ENCODE results near the gene NINJ2. TPM values are rescaled to one million over a fixed set of nuclear protein-coding genes. Genes with fewer than 3 reads are reported as not detected.

The NINJ2 gene
- total and polyA plus RNA-seq, 4 donors: 5.8 to 28.4 (median 14.3) TPM

GRCh38 chr12:692274-692673, 29.0 kb upstream of the NINJ2 start:
- no peaks in the 10 kb centered on the region for H3K36me3 ChIP-seq (ENCODE audit: control insufficient read depth in 4 of 4, insufficient read depth in 4 of 4, low read length in 4 of 4)
- 96 to 97% methylated on average over 2 of the region's 2 CpGs for WGBS, 2 donors
- ATAC-seq (ENCODE audit: insufficient read depth, low FRiP score): no peak
- H3K27ac ChIP-seq (ENCODE audit: low read depth in 1 of 2, low read length in 1 of 2): no peak overlapping the region
- no peak for DNase-seq
- no peak overlapping the region for H3K9ac ChIP-seq (ENCODE audit: insufficient read depth in 1 of 2, low read length in 2 of 2)
- H3K4me3 ChIP-seq: no peak overlapping the region
- H3K4me1 ChIP-seq (ENCODE audit: control insufficient read depth in 5 of 5, insufficient read depth in 5 of 5, low read length in 5 of 5): no peaks in the 10 kb centered on the region
- H3K27me3 ChIP-seq (ENCODE audit: control insufficient read depth in 3 of 3, insufficient read depth in 3 of 3, low read length in 2 of 3): no peaks in the 10 kb centered on the region
- TF ChIP-seq CTCF (IDR thresholded peaks at IDR 0.05; ENCODE audit: control extremely low read depth, extremely low read depth): no peak
- H3K9me3 ChIP-seq (ENCODE audit: control insufficient read depth in 4 of 4, insufficient read depth in 3 of 4, low read length in 3 of 4): no peaks in the 10 kb centered on the region

- Histone ChIP-seq H3K27me3 (ENCODE audit: control insufficient read depth in 3 of 3, insufficient read depth in 3 of 3, low read length in 2 of 3) (no peaks in the 10 kb centered on the region), H3K4me3 (no peak overlapping the region), H3K4me1 (ENCODE audit: control insufficient read depth in 5 of 5, insufficient read depth in 5 of 5, low read length in 5 of 5) (peaks cover 0 to 3% (median 0%) of the 10 kb centered on the region in 5 donors), H3K9me3 (ENCODE audit: control insufficient read depth in 4 of 4, insufficient read depth in 3 of 4, low read length in 3 of 4) (no peaks in the 10 kb centered on the region), H3K27ac (ENCODE audit: low read depth in 1 of 2, low read length in 1 of 2) (peak overlapping the region in 1 of 2 donors; percentile 69), H3K9ac (ENCODE audit: insufficient read depth in 1 of 2, low read length in 2 of 2) (no peak overlapping the region), H3K36me3 (ENCODE audit: control insufficient read depth in 4 of 4, insufficient read depth in 4 of 4, low read length in 4 of 4) (no peaks in the 10 kb centered on the region)
- 71 to 83% methylated on average over 12 of the region's 12 CpGs for WGBS, 2 donors
- DNase-seq (peak in 1 of 3 donors; percentile 29), ATAC-seq (ENCODE audit: insufficient read depth, low FRiP score) (no peak)
- no peak for TF ChIP-seq CTCF (IDR thresholded peaks at IDR 0.05; ENCODE audit: control extremely low read depth, extremely low read depth)
These were observed 27.2 kb upstream of the NINJ2 start for GRCh38 chr12:690466-690865.

- H3K9ac ChIP-seq (ENCODE audit: insufficient read depth in 1 of 2, low read length in 2 of 2): no peak overlapping the region
- no peaks in the 10 kb centered on the region for H3K9me3 ChIP-seq (ENCODE audit: control insufficient read depth in 4 of 4, insufficient read depth in 3 of 4, low read length in 3 of 4)
- no peak for TF ChIP-seq CTCF (IDR thresholded peaks at IDR 0.05; ENCODE audit: control extremely low read depth, extremely low read depth)
- 15 to 16% methylated on average over 3 of the region's 3 CpGs for WGBS, 2 donors
- no peak overlapping the region for H3K27ac ChIP-seq (ENCODE audit: low read depth in 1 of 2, low read length in 1 of 2)
- DNase-seq: peak; percentile 55 to 70 (median 64)
- peaks cover 0 to 7% (median 0%) of the 10 kb centered on the region in 5 donors for H3K4me1 ChIP-seq (ENCODE audit: control insufficient read depth in 5 of 5, insufficient read depth in 5 of 5, low read length in 5 of 5)
- no peaks in the 10 kb centered on the region for H3K36me3 ChIP-seq (ENCODE audit: control insufficient read depth in 4 of 4, insufficient read depth in 4 of 4, low read length in 4 of 4)
- ATAC-seq (ENCODE audit: insufficient read depth, low FRiP score): no peak
- no peaks in the 10 kb centered on the region for H3K27me3 ChIP-seq (ENCODE audit: control insufficient read depth in 3 of 3, insufficient read depth in 3 of 3, low read length in 2 of 3)
- H3K4me3 ChIP-seq: no peak overlapping the region
These were observed 22.1 kb upstream of the NINJ2 start for GRCh38 chr12:685388-685787.

GRCh38 chr12:684416-684815, 21.2 kb upstream of the NINJ2 start:
- 76 to 84% methylated on average over 4 of the region's 4 CpGs for WGBS, 2 donors
- no peak for DNase-seq
- Histone ChIP-seq H3K27ac (ENCODE audit: low read depth in 1 of 2, low read length in 1 of 2) (no peak overlapping the region), H3K27me3 (ENCODE audit: control insufficient read depth in 3 of 3, insufficient read depth in 3 of 3, low read length in 2 of 3) (no peaks in the 10 kb centered on the region), H3K36me3 (ENCODE audit: control insufficient read depth in 4 of 4, insufficient read depth in 4 of 4, low read length in 4 of 4) (no peaks in the 10 kb centered on the region), H3K4me3 (no peak overlapping the region), H3K4me1 (ENCODE audit: control insufficient read depth in 5 of 5, insufficient read depth in 5 of 5, low read length in 5 of 5) (peaks cover 0 to 7% (median 0%) of the 10 kb centered on the region in 5 donors), H3K9me3 (ENCODE audit: control insufficient read depth in 4 of 4, insufficient read depth in 3 of 4, low read length in 3 of 4) (no peaks in the 10 kb centered on the region), H3K9ac (ENCODE audit: insufficient read depth in 1 of 2, low read length in 2 of 2) (no peak overlapping the region)
- no peak for TF ChIP-seq CTCF (IDR thresholded peaks at IDR 0.05; ENCODE audit: control extremely low read depth, extremely low read depth)
- ATAC-seq (ENCODE audit: insufficient read depth, low FRiP score): no peak

Data from lung (tissue), 12 donors.